Transverse colon (tissue), 4 donors: ENCODE measurements around the gene MGLL. TPM values are rescaled to one million over a fixed set of nuclear protein-coding genes. Genes with fewer than 3 reads are reported as not detected.

Experiments used
- DNase-seq: peaks from one replicate; pipeline ENCODE4 v3.0.0-alpha.2; 2019
- H3K27ac ChIP-seq, 4 donors: fragments of 200-600 bp; sonication (generic); 2 replicates each; pipeline ENCODE4 v1.5.1; 2016 to 2018; ENCODE audit warnings: inconsistent platforms in 4 of 4
- H3K27me3 ChIP-seq: fragments of 200-600 bp; sonication (generic); 2 replicates; pipeline ENCODE4 v1.5.1; 2017; ENCODE audit warnings: inconsistent platforms
- H3K36me3 ChIP-seq, 4 donors: fragments of 200-600 bp; sonication (generic); 2 replicates each; pipeline ENCODE4 v1.5.1; 2017 to 2019; ENCODE audit warnings: inconsistent platforms in 4 of 4
- H3K4me1 ChIP-seq, 4 donors: fragments of 200-600 bp; sonication (generic); 2 replicates each; pipeline ENCODE4 v1.5.1; 2017 to 2020; ENCODE audit warnings: inconsistent platforms in 4 of 4
- H3K4me3 ChIP-seq, 4 donors: fragments of 200-600 bp; sonication (generic); 1 replicate in 1 of 4; 2 replicates in 3 of 4; pipeline versions ENCODE4 v1.5.1 to v1.6.1; 2017 to 2019; ENCODE audit warnings: inconsistent platforms in 4 of 4
- H3K9me3 ChIP-seq, 2 donors: fragments of 200-600 bp; sonication (generic); 2 replicates each; pipeline ENCODE4 v1.5.1; 2017 to 2019; ENCODE audit warnings: inconsistent platforms in 2 of 2
- EP300 ChIP-seq: sonication (generic); formaldehyde crosslinking; IDR thresholded peaks from one replicate; pipeline ENCODE4 v1.6.1; 2017; ENCODE audit warnings: antibody characterized with exemption, low read depth
- POLR2A ChIP-seq: fragments of 450-650 bp; IDR thresholded peaks from one replicate; pipeline ENCODE4 v1.6.1; 2016; ENCODE audit warnings: antibody characterized with exemption, mild to moderate bottlenecking, moderate library complexity
- POLR2AphosphoS5 ChIP-seq, 3 donors: sonication (generic); formaldehyde crosslinking; IDR thresholded peaks; one replicate each; pipeline ENCODE4 v1.6.1; 2016; ENCODE audit warnings: antibody characterized with exemption in 3 of 3
- WGBS, 2 donors: methylation state at CpG; one replicate each; pipeline ENCODE4 v1.1.5; 2018; ENCODE audit warnings: low coverage in 1 of 2; 5-methylcytosine and 5-hydroxymethylcytosine counted together
- in situ Hi-C, 4 donors: fragments of 200-750 bp; cut with MboI; loops; one replicate each; pipeline versions ENCODE4 v1.15.0 to v1.15.1; 2017; ENCODE audit warnings: low sequenced_read_pairs in 3 of 4, low pct_ligation_motif_present in 1 of 4, low pct_unique_long_range_greater_than_20kb in 1 of 4
- intact Hi-C: fragments of 100-400 bp; cut with DNase I; formaldehyde crosslinking; loops from one replicate; pipeline ENCODE4 v1.15.1; 2023; ENCODE audit warnings: low total_unique reads
- total RNA-seq, 4 donors: library from RNA; depleted of rRNA; stranded (reverse); fragments of >200 nt; gene quantifications; one replicate each; pipeline ENCODE4 v1.1.0, GENCODE V29; 2016
- TF ChIP-seq, protein P1 (sequence below), 5 experiments: fragments of 200-600 bp in 3 of 5; fragments of 450-650 bp in 2 of 5; sonication (generic) in 3 of 5; IDR thresholded peaks; 1 replicate in 2 of 5; 2 replicates in 3 of 5; pipeline ENCODE4 v1.5.1; 2016 to 2017; ENCODE audit warnings: antibody characterized with exemption in 5 of 5, inconsistent platforms in 3 of 5, mild to moderate bottlenecking in 2 of 5, moderate library complexity in 1 of 5

The MGLL gene
- total RNA-seq, 4 donors from 2014 or later, result 150 to 329 (median 294) TPM

DNA sequence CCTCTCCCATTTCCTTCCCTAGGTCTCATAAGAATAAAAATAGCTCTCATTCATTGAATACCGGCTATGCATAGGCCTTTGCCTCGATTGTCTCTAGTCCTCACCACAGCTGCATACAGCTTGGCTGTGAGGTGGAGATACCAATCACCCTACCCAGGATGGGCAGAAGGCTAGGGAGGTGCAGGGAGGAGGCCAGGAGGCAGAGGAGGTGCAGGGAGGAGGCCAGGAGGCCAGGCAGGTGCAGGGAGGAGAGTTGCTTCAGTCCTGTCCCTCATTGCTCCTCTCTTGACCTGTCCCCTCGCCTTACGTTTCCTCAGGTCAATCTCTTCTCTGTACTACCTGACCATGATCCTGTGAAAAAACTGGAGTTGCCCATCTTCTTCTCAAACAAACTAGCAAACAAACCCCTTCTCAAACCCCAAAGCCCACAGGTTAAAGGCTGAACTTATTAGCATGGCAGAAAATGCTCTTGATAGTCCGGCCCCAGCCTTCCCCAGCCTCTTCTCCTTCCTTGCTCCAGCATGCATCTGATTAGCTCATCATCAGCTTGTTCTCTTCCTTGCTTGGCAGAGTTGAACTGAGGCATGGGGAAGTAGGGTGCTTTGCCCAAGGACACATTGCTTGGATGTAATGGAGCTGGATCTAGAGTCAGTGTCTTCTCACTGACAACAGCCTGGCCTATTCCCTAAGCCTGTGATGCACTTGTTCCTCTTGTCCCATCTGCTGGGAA, 177.5 kb downstream of the MGLL start:
- no peaks in the 10 kb centered on the region for H3K36me3 ChIP-seq
- in situ Hi-C loops (no loop called here), intact Hi-C loops (no loop called here)
- no peaks in the 10 kb centered on the region for H3K9me3 ChIP-seq
- TF ChIP-seq POLR2A, result no peak
- TF ChIP-seq EP300, result no peak
- TF ChIP-seq, protein P1, sequence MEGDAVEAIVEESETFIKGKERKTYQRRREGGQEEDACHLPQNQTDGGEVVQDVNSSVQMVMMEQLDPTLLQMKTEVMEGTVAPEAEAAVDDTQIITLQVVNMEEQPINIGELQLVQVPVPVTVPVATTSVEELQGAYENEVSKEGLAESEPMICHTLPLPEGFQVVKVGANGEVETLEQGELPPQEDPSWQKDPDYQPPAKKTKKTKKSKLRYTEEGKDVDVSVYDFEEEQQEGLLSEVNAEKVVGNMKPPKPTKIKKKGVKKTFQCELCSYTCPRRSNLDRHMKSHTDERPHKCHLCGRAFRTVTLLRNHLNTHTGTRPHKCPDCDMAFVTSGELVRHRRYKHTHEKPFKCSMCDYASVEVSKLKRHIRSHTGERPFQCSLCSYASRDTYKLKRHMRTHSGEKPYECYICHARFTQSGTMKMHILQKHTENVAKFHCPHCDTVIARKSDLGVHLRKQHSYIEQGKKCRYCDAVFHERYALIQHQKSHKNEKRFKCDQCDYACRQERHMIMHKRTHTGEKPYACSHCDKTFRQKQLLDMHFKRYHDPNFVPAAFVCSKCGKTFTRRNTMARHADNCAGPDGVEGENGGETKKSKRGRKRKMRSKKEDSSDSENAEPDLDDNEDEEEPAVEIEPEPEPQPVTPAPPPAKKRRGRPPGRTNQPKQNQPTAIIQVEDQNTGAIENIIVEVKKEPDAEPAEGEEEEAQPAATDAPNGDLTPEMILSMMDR (IDR thresholded peaks at IDR 0.05), result no peak
- TF ChIP-seq POLR2AphosphoS5 (IDR thresholded peaks at IDR 0.05), result no peak
- 82 to 83% methylated on average over 4 to 5 of the region's 5 CpGs for WGBS, 2 donors
- H3K27ac ChIP-seq, result no peak overlapping the region
- H3K27me3 ChIP-seq, result no peaks in the 10 kb centered on the region
- no peaks in the 10 kb centered on the region for H3K4me1 ChIP-seq
- H3K4me3 ChIP-seq, result no peak overlapping the region
- DNase-seq, result no peak

DNA sequence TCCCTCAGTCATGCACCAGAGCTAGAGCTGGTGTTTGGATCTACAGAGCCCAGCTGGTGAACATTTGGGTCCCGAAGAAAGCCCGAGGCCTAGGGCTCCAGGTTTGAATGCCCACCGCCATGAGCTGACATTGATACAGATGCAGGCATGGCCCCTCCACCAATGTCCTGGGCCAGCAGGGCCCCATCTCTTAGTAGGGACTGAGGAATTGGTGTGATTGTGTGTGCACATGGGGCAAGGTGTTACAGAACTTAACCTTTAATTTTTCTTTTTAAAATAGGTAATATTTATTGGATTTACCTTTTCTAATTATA, 182.3 kb downstream of the MGLL start:
- DNase-seq, result no peak
- Histone ChIP-seq H3K4me3 (no peak overlapping the region), H3K36me3 (no peaks in the 10 kb centered on the region), H3K4me1 (no peaks in the 10 kb centered on the region), H3K27ac (no peak overlapping the region), H3K27me3 (no peaks in the 10 kb centered on the region), H3K9me3 (no peaks in the 10 kb centered on the region)
- WGBS, 2 donors, result 93 to 100% methylated on average over 1 to 3 of the region's 3 CpGs
- in situ Hi-C loops (no loop called here), intact Hi-C loops (no loop called here)
- TF ChIP-seq POLR2AphosphoS5 (IDR thresholded peaks at IDR 0.05) (no peak), POLR2A (no peak), EP300 (no peak)
- TF ChIP-seq, protein P1 (IDR thresholded peaks at IDR 0.05), result no peak

DNA sequence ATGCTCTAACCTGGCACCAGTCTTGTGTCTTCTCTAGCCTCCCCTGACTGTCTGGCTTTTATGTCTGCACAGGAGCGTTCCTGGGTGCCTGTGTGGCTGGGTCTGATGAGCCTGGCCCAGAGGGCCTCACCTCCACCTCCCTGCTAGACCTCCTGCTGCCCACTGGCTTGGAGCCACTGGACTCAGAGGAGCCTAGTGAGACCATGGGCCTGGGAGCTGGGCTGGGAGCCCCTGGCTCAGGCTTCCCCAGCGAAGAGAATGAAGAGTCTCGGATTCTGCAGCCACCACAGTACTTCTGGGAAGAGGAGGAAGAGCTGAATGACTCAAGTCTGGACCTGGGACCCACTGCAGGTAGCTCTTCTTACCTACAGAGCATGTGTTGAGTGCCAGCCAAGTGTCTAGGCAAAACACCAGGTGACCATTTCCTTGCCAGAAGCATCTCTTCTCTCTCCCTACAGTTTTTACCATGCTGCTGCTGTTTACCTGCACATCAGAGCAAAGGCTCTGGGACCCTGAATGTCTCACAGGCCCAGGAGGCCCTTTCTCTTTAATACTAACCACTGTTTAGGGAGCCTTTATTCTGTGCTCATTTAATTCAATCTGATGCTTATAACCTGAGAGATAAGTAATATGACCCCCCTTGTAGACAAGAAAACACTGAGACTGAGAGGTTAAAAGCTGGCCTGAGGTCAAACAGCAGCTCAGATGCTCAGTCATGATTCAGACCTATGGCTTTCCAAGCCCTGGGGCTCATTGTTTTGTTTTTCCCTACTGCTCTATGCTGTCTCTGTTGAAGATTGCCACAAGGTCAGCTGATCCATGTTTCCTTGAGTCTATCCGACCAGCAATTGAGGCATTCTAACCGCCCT, 182.9 kb downstream of the MGLL start:
- no peaks in the 10 kb centered on the region for H3K9me3 ChIP-seq
- H3K36me3 ChIP-seq, result no peaks in the 10 kb centered on the region
- 92 to 94% methylated on average over 2 to 5 of the region's 5 CpGs for WGBS, 2 donors
- in situ Hi-C loops (no loop called here), intact Hi-C loops (no loop called here)
- H3K27me3 ChIP-seq, result no peaks in the 10 kb centered on the region
- no peak overlapping the region for H3K27ac ChIP-seq
- no peaks in the 10 kb centered on the region for H3K4me1 ChIP-seq
- no peak for TF ChIP-seq POLR2A
- DNase-seq, result no peak
- no peak overlapping the region for H3K4me3 ChIP-seq

Other genes with a start within 250 kb of the MGLL start
- 10 to 100 TPM; 16.1 to 29.8 (median 21.1) TPM for gene TPRA1, start 231.8 kb downstream of the MGLL start, total RNA-seq
- gene MCM2, start 224.1 kb downstream of the MGLL start, total RNA-seq, result 10 to 100 TPM in 1 of 4 donors, 1 to 10 TPM in 2, not detected in 1; 4.3 to 16.7 (median 9.6) TPM
- gene PODXL2, start 193.3 kb downstream of the MGLL start, total RNA-seq, result 10 to 100 TPM in 3 of 4 donors, 1 to 10 TPM in 1; 9.7 to 18.9 (median 15.9) TPM
- 10 to 100 TPM; 29.6 to 80.4 (median 45.8) TPM for gene ABTB1, start 149.6 kb downstream of the MGLL start, total RNA-seq
- gene KBTBD12, start 92.7 kb upstream of the MGLL start, total RNA-seq, result 10 to 100 TPM in 1 of 4 donors, 1 to 10 TPM in 3; 3.3 to 17.5 (median 4.3) TPM
- 100 to 1,000 TPM in 3 of 4 donors, 10 to 100 TPM in 1; 86.6 to 116 (median 115) TPM for gene SEC61A1, start 229.9 kb upstream of the MGLL start, total RNA-seq